ACC112 (cell line): ENCODE data around the gene ZNF367.
A peak's percentile ranks its signal among the peaks of the same experiment; 100 is the strongest.

ENCODE experiments used
- H2AFZ ChIP-seq: fragments of 200-600 bp; sonication (generic); one replicate; pipeline ENCODE4 v1.6.0; 2017; ENCODE audit warnings: antibody characterized with exemption, low read length; ENCODE audit not compliant: unreplicated experiment
- H3K27ac ChIP-seq: fragments of 200-600 bp; sonication (generic); 2 replicates; pipeline ENCODE4 v1.5.1; 2014; ENCODE audit warnings: low read depth, mild to moderate bottlenecking, antibody characterized with exemption, low read length, moderate library complexity
- H3K27me3 ChIP-seq: fragments of 200-600 bp; sonication (generic); 2 replicates; pipeline ENCODE4 v1.6.1; 2014; ENCODE audit warnings: mild to moderate bottlenecking, antibody characterized with exemption, low read length, moderate library complexity, mixed read lengths; ENCODE audit not compliant: insufficient read depth
- H3K36me3 ChIP-seq: fragments of 200-600 bp; sonication (generic); 2 replicates; pipeline ENCODE4 v1.6.1; 2016; ENCODE audit warnings: mild to moderate bottlenecking, antibody characterized with exemption, low read length, moderate library complexity, mixed read lengths; ENCODE audit not compliant: insufficient read depth
- H3K4me1 ChIP-seq: fragments of 200-600 bp; sonication (generic); one replicate; pipeline ENCODE4 v1.6.1; 2016; ENCODE audit warnings: low read length, mixed read lengths; ENCODE audit not compliant: insufficient read depth, unreplicated experiment, control insufficient read depth
- H3K4me3 ChIP-seq: fragments of 200-600 bp; sonication (generic); 2 replicates; pipeline ENCODE4 v1.5.1; 2014; ENCODE audit warnings: mild to moderate bottlenecking, low read depth, low read length
- H3K79me2 ChIP-seq: fragments of 200-600 bp; sonication (generic); one replicate; pipeline ENCODE4 v1.6.0; 2016; ENCODE audit warnings: low read length; ENCODE audit not compliant: control insufficient read depth, unreplicated experiment, insufficient read depth

The ZNF367 gene

DNA sequence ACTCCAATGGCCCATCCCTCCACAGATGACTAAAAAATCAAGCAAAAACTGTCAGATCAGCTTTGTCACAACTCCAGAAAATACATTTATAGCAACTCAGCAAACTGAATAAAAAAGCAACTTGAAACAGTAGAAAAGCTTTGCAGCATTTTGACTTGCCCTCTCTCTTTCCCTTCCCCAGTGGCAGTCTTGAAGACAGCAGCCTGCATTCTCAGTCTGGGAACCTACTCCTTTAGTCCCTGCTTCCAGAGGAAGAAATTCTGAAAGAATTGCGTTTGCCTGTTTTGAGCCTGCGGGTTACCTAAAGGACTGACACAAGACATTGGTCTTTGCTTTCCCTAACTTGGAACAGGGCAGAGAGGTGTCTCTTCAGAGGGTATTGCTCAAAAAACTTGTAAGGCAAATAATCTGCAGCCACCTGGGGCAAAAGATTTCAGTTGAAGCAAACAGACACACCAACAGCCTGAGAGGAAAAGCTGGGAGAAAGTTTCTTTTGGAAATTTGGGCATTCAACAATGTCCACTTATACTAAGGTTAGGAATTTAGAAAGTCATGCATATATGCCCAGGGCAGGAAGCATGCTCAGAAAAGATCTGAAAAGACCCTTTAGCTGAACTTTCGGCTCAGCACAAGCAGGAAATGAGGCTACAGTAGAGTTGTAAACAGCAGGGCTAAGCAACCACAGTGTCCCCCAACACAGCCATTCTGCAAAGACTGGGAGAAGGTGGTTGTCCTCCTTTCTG, 19.4 kb downstream of the ZNF367 start:
- Histone ChIP-seq H3K4me3 (no peak overlapping the region), H3K4me1 (no peaks in the 10 kb centered on the region), H2AFZ (no peak overlapping the region), H3K27ac (no peak overlapping the region), H3K27me3 (no peaks in the 10 kb centered on the region), H3K36me3 (no peaks in the 10 kb centered on the region), H3K79me2 (peaks cover 15% of the 10 kb centered on the region)

DNA sequence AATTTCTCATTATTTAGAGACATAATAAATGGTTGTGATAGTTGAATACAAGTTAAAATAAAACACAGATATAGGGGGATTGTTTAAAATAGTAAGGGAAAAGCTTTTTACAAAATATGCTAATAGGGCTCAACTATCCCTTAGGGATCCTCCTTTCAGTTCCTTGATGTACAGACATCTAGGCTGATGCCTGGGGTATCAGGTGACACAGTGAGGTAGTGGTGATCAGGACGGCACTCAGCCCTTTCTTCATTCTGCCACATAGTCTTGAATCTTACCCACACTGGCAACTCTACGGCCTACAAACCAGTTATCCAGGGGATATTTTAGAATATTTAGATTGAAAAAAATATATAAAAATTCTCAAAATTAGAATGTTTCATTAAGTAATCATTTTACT, 22.2 kb downstream of the ZNF367 start:
- H3K4me1 ChIP-seq: no peaks in the 10 kb centered on the region
- no peaks in the 10 kb centered on the region for H3K27me3 ChIP-seq
- H3K36me3 ChIP-seq: peaks cover 3% of the 10 kb centered on the region; the same call in 1 of the 2 replicates
- H2AFZ ChIP-seq: no peak overlapping the region
- no peak overlapping the region for H3K27ac ChIP-seq
- H3K4me3 ChIP-seq: no peak overlapping the region
- H3K79me2 ChIP-seq: peaks cover 13% of the 10 kb centered on the region

DNA sequence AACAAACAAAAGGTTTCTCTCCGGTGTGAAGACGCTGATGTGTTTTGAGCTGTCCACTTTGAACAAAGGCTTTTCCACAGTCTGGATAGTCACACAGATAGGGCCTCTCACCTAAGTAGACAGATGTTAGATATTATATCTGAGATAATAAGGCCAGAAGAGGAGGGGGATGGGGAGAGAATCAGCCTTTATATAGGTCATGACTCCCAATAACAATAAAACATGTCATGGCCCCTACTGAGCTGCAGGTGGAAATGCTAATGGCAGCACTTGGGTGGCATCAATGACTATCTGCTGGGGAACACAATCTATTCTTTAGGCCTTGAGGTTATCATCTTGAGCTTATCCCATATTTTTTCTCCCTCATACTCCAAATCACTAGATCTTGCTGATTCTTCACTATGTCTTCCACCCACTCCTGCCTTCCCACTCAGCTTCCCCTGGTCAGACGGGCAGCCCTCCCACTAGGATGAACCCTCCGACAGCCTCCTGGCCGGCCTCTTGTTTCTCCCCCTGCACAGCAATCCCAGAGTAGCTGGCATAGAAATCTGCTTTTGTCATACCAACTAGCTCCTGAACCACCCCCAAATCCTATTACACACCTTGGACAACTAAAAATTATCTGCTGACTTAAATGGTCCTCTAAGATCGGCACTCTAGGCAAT, 23.2 kb downstream of the ZNF367 start:
- Histone ChIP-seq H3K27me3 (no peaks in the 10 kb centered on the region), H3K27ac (no peak overlapping the region), H3K36me3 (peaks cover 3% of the 10 kb centered on the region; the same call in 1 of the 2 replicates), H3K4me1 (no peaks in the 10 kb centered on the region), H2AFZ (no peak overlapping the region), H3K4me3 (no peak overlapping the region), H3K79me2 (peaks cover 7% of the 10 kb centered on the region)

DNA sequence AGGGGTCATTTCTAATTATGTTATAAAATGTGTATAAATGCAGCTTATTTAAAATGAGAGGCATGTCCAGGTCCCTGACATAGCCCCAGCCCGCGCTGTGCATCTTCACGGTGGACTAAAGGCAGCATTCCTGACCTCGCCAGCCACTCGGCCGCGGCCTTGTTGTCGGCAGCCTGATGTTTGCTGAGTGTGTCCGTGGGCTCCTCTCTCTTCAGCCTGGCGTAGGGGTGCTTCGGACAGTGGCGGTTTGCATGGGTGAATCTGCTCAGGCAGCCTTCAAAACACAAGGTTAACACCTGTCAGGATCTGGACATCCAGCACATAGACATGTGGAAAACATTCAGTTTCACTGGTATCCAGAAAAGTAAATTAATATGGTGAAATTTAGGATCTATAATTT, 25.9 kb downstream of the ZNF367 start:
- no peak overlapping the region for H2AFZ ChIP-seq

DNA sequence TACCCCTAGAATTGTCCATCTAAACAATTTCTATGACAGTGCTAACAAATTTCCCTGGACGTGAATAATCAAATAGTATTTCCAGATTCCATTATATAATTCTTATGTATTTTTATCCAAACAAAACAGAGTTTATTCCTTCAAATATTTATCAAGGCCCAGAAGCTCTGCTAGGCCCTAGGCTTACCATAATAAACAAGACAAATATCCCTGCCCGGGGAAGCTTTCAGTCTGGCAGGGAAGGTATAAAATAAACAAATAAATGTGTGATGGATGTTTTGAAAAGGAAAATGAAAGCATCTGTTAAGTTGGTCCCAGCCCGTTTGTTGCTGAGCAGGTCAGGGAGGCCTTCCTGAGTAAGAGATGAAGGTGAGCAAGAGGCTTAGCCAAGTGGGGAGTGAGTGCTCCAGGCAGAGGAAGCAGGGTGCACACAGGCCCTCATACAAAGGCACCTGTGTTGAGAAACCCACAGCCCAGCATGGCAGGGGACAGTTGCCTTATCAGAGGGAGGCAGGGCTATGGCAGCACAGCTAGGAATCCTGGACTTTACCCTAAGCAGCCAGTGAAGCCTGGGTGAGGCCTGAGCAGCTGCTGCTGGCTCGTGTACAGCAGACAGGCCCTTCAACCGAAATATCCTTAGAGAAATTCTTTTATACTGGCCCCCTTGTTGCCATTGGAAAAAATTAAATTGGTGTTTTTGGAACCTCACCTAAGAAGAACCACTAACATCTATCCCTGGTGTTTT, 27.0 kb downstream of the ZNF367 start:
- no peak overlapping the region for H3K27ac ChIP-seq
- no peak overlapping the region for H3K4me3 ChIP-seq
- H3K27me3 ChIP-seq: no peaks in the 10 kb centered on the region
- no peak overlapping the region for H2AFZ ChIP-seq
- peaks cover 15% of the 10 kb centered on the region for H3K36me3 ChIP-seq
- peaks cover 3% of the 10 kb centered on the region for H3K79me2 ChIP-seq
- no peaks in the 10 kb centered on the region for H3K4me1 ChIP-seq

More for the DNA sequence above, 25.9 kb downstream of the ZNF367 start:
- Histone ChIP-seq H3K36me3 (peaks cover 7% of the 10 kb centered on the region; the same call in 1 of the 2 replicates), H3K4me3 (no peak overlapping the region), H3K79me2 (peaks cover 3% of the 10 kb centered on the region), H3K4me1 (no peaks in the 10 kb centered on the region), H3K27ac (no peak overlapping the region), H3K27me3 (no peaks in the 10 kb centered on the region)

DNA sequence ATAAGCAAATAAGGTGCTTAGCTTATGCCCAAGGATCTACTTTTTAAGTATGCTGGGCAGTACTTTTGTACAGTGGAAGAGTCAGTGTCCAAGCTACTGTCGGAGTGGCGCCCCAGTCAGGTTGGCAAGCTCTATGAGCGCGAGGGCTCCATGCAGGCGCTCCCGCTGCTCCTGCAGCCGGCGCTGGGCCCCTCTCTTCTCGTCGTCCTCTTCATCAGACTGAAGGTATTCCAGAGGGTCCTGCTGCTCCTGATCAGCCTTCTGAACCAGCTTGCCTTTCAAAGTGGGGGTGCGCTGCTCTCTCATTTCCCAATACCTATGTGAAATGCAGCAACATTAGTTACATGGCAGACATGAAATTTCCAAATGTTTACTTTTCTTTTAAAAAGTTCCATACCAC, 30.0 kb downstream of the ZNF367 start:
- H3K27me3 ChIP-seq: no peaks in the 10 kb centered on the region
- H3K36me3 ChIP-seq: peaks cover 15% of the 10 kb centered on the region

DNA sequence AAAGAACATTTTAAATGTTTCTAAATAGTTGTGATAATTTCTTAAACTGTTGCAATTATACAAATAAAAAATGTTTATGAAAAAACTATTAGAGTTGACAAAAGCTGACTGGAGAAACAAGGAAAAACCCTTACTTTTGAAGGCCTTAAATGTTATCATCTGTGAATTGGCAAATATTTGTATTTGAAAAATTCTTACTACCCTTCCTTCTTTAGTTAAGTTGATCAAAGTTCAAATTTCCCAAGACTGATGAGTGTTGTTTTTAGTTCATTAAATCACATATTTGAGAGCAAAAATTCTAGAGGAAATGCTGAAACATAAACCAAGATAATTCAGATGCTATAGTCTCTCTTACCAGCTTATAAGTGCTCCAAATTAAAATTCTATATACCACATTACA, 32.0 kb downstream of the ZNF367 start:
- Histone ChIP-seq H3K36me3 (peaks cover 11% of the 10 kb centered on the region), H3K27ac (no peak overlapping the region), H3K27me3 (no peaks in the 10 kb centered on the region)

More for the DNA sequence above, 30.0 kb downstream of the ZNF367 start:
- no peaks in the 10 kb centered on the region for H3K4me1 ChIP-seq
- H3K79me2 ChIP-seq: no peaks in the 10 kb centered on the region
- no peak overlapping the region for H3K4me3 ChIP-seq
- no peak overlapping the region for H3K27ac ChIP-seq
- H2AFZ ChIP-seq: no peak overlapping the region

DNA sequence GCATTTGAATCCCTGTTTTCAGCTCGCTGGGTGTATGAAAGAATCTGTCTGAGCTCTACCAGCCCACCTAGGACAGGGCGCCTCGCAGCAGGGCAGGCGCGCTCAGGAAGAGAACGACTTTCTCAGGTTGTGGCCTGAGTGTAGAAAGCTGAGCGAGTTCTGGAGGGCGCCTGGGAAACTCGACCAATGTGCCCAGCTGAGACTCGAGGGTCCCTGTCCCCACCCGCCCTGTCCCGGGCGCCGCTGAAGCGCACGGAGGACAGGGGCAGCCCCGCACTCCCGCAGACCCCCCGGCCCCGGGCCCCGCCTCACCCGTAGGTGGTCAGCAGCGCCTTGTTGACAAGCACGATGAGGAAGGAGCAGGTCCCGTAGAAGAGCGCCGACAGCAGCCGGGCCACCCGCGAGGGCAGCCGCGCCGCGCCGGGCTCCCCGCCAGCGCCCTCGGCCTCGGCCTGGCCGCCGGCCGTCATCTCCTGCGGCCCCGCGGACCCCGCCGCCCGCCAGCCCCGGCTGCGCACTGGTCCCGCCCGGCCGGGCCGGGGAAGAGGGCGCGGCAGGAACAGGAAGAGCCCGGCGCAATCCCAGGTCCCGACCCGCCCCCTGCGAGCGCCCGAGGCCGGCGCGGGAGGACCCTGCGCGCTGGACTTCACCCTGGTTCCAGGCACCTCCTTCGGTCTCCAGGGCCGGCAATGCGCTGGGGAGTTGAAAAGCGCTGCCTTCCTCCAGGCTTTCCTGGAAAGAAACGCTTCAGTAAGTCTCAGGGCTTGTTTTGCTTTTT, 34.8 kb downstream of the ZNF367 start, which contains the start of gene SLC35D2:
Gene SLC35D2, minus strand, starts transcription at position 547 of the 778 bp plus-strand sequence. Its CDS starts 77 bp downstream, at position 470.
- Histone ChIP-seq H3K4me1 (no peaks in the 10 kb centered on the region), H3K36me3 (peaks cover 10% of the 10 kb centered on the region), H3K27ac (0 out of 2 replicates have a peak within 1 kb of the TSS, but pooled peaks have one; percentile 1), H2AFZ (peak within 1 kb of the TSS; percentile 81), H3K27me3 (no peaks in the 10 kb centered on the region), H3K4me3 (peak within 1 kb of the TSS; percentile 89), H3K79me2 (peaks cover 23% of the 10 kb centered on the region)

More for the DNA sequence above, 32.0 kb downstream of the ZNF367 start:
- Histone ChIP-seq H2AFZ (no peak overlapping the region), H3K4me3 (no peak overlapping the region), H3K4me1 (no peaks in the 10 kb centered on the region), H3K79me2 (peaks cover 17% of the 10 kb centered on the region)

DNA sequence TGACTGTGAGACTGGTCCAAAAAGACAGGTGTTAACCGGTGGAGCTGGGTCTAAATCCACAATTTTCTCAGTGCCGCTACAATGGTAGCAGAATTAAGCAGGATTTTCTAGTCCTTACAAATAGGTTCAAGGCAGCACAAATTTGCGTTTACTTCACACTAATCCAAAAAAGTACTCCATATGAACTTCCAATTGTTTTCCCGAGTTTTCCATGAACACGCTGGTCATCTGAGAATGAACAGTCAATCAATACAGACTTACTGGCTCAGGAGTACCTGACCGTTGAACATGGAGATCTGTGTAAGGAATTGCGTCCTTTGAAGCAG, 35.4 kb downstream of the ZNF367 start:
- Histone ChIP-seq H3K36me3 (peaks cover 7% of the 10 kb centered on the region), H3K27ac (no peak overlapping the region), H3K27me3 (no peaks in the 10 kb centered on the region), H2AFZ (peak overlapping the region; percentile 81), H3K79me2 (peaks cover 23% of the 10 kb centered on the region), H3K4me1 (peaks cover 2% of the 10 kb centered on the region), H3K4me3 (peak overlapping the region; percentile 89)

DNA sequence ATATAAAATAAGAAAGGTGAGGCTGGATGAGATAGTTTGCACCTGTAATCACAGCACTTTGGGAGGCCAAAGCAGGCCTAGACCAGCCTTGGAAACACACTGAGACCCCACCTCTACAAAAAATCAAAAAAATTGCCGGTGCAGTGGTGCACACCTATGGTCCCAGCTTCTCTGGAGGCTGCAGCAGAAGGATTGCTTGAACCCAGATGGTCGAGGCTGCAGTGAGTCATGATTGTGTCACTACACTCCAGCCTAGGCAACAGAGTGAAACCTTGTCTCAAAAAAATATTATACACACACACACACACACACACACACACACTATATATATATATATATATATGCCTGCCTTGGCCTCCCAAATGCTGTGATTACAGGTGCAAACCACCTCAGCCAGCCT, 36.0 kb downstream of the ZNF367 start:
- H2AFZ ChIP-seq: no peak overlapping the region
- H3K27ac ChIP-seq: no peak overlapping the region
- peaks cover 23% of the 10 kb centered on the region for H3K79me2 ChIP-seq
- peaks cover 8% of the 10 kb centered on the region for H3K4me1 ChIP-seq
- peaks cover 7% of the 10 kb centered on the region for H3K36me3 ChIP-seq
- H3K4me3 ChIP-seq: peak overlapping the region; percentile 89; the same call in 1 of the 2 replicates
- no peaks in the 10 kb centered on the region for H3K27me3 ChIP-seq
